ENCODE results near the gene JAKMIP1.

The JAKMIP1 gene

DNA sequence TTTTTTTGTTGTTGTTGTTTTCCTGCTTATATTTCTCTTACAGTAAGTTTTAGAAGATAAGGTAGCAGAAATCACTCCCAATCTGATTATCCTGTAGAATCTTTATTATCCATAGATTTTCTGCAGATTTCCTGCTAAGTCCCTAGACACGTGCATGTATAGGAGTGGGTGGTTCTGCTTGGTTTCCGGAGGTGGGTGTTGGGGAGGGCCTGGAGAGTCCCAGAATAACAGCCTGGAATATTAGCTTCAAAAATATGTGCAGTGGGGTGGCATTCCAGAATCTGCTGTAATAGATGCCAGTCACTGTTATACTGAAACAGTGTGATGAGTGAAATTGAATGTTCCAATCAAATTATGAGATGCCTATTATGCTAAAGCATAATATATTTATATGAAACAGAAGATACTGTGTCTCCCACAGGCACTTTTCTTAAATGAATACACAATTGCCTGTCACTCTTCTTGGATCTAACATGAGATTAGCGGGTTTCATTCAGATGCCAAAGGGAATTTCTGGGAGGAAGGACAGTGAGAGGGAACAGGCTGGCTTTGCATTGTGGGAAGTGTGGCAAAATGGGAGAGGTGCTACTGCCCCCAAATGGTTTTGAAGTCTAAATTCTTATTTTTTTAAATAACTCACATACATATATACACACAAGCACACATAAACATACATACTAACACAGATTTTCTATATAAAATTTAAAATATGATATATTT, 219.8 kb downstream of the JAKMIP1 start:
- no peak for DNase-seq

DNA sequence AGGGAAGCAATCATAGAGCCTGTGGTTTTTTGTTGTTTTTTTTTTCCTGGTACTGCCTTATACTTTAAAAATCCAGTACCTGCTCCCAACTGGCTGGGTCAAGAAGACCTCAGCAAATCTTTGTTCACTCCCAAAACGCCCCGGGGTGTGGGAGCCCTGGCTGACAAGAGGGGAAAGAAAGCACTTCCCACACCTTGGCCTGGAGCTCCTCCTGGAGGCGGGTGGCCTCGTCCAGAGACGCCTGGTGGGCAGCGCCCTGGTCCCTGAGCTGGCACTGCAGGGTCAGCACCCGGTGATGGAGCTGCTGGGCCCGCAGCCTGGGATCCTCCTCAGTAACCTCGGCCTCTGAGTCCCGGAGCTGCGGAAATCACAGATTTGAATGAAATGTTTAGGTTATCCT, 220.4 kb downstream of the JAKMIP1 start:
- DNase-seq, result no peak

DNA sequence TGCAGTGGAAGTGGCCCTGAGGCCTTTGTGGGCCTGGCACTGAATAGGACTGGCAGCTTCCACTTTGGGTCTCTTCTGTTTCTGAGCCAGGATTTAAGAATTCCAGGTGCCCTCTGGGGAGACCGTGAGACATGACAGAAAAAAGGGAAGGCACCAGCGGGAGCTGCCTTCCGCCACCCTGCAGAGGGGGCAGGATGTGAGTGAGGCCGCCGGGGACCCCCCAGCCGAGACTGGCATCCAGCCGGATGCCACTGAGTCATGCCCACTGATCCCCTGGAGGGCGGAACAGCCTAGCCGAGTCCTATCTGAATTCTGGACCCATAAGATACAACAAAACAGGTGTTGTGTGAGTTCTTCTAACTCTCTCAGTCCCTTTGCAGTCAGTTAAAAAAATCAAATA, 223.4 kb downstream of the JAKMIP1 start:
- DNase-seq, result no peak

DNA sequence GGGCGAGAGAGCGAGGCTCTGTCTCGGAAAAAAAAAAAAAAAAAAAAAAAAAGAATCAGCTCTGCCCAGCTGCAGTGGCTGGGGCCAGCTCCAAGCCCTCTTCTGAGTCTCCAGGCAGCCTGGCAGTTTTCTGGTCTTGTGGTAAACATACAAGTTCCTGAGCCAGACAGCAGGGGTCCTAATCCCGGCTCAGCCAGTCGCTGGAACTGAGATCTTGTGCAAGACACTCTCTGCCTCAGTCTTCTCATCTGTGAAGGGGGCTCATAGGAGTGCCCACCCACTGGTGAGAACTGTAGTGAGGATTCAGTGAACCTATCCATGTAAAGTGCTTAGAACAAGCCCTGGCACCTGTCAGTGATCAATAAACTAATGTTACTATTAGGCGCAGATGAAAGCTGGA, 223.9 kb downstream of the JAKMIP1 start:
- no peak for DNase-seq
